CD4-positive, alpha-beta T cell treated with Interleukin-17A for 4 hours (primary cell): ENCODE results near the gene ATP10B.

ENCODE experiments used
- DNase-seq: peaks from one replicate; pipeline ENCODE4 v3.0.0-alpha.2; 2020; ENCODE audit warnings: mixed read lengths

The ATP10B gene

DNA sequence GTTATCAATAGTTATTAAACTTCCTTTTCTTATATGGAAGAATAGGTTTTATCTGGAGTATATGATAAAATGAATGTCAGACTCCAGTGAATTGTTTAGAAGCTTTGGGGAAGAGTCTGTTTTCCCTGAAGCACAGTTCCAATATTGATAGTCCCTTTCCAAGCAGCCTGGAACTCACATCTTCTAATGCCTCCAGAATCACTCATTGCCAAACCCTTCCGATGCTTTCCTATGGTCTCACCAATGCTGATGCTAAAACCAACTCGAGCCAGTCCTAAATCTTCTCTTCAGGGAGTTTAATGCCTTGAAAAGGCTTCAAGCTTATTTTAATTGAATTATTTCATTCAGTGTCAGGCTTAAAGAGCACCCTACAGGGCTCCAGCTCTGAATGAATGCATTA, 309.2 kb downstream of the ATP10B start:
- no peak for DNase-seq

DNA sequence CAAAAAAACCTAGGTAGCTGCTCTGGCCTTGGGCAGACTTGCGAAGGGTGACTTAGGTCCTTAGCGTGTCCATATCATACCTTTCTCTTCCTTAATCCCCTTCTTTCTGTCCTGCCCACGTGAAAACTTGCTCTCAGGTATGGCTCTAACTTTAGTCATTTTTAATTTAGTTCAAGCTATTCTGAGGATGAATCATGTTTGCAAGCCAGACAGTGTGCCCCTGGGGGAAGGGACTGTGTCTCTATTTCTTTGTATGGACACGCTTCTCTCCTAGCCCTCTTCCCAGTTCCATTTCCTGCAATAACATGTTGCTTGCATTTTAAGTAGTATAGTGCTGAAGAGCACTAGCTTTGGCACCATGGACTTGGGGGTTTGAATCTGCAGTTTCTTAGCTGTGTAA, 309.7 kb downstream of the ATP10B start:
- no peak for DNase-seq

DNA sequence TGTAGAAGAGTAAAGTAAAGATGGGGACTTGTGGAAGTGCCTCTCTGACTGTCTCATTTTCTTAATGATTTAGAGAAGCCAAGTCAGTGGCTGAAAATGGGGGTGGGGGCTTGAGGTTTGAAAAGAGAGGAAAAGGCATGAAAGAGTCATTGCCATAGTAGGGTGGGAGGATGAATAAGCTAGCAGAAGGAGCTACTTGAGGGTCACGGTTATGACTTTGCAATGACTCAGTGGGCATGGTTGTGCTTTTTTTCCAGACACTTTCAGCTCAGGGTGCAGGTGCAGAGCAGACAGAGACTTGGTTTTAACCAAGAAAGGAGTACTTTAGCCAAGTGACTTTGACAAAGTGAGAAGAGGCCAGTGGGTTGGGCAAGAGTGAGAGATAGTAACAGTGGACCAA, 312.6 kb downstream of the ATP10B start:
- DNase-seq: no peak

DNA sequence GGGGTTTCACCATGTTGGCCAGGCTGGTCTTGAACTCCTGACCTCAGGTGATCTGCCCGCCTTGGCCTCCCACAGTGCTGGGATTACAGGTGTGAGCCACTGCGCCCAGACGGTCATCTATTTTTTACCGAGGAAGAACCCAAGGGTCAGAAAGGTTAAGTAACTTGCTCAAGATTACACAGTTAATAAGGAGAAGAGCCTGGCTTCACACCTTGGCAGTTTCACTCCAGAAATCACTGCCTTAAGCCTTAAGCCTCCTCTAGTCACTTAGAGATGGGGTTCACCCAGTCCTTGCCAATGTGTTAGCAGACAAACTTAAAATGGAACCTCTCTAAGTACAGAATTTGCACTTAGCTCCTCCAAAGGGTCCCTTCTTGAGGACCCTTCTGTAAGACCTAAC, 314.1 kb downstream of the ATP10B start:
- DNase-seq: no peak

DNA sequence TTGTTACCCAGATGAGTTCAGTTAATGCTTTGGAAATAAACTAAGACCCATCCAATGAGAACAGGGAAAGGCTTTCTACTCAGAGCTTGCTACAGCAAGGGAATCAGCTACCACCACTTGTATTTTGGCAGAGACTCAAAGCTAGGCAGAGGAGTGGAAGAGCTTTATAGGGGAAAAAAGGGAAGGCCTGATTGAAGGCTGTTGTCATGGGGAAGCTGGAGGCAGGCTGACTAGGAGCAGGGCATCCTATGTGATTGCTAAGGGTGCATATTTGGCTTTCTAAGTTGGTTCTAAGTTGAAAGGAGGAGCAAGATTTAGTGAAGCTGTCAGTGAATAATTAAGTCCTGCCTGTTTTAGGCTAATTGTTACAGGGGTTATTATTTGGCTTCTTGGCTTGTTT, 314.9 kb downstream of the ATP10B start:
- no peak for DNase-seq

DNA sequence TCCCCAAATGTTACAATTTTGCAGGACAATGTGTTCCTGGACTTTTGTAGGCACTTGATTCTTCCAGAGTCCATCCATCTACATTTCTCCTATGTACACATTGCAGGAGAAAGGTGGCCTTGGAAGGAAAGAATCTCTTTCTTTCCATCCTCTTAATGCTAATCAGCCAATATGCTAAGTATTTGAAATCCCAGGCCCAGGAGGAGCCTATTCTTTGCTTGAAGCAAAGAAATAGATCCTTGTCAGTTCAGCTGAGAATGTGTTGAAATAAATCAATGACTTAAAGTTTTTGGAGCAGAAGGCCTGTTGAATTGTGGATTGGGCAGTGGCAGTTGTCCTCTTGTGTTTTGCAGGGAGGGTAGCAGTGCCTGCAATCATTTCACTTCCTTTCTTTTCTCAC, 317.1 kb downstream of the ATP10B start:
- DNase-seq: no peak

DNA sequence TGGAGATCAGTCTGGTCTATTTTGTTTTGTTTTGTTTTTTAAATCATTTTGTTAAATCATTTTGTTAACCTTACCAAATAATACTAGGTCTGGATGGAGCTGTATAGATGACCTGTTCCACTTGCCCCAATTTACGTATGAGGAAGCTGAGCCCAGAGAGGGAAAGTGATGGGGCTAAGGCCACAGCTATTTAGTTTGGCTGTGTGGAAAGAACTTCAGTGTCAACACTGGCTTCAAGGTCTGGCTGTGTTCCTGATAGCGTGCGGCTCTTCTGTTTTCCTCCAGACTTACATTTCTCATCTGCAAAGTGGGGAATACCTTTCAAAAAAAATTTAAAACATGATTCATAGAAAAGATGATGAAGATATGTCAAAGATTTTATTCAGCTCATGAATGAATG, 317.9 kb downstream of the ATP10B start:
- no peak for DNase-seq

DNA sequence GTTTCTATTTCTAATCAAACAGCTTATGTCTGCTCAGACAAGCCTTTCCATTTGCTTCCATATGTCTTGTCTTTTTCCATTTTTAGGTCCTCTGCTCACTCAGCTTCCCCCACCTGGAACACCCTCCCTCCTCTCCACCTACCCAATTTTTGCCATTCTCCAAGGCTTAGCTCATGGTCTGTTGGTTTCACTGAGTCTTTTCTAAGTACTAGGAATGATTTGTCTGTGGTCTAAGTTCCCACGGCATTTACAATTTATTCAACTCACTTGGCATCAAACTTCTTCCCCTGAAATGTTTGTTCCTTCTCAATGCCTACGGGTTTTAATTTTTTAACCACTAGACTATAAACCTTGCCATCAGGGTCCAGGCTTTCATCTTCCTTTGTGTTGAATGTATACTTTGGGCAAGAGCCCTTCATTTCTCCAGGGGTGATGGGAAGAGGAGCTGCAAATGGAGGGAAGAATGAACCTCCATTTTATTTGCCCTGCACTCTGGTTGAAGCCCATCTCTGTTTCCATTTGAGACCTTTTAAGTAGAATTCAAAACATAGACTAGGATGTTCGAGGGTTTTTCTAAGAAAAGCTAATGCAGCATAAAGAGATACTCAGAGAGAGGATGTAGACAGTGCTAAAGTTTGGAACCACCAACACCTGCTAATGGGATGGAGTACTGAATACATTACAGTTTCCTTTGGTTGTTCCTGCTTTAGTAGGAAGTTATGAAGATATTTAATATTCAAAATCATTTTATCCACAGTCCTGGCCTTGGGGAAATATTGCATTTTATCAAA, 326.3 kb downstream of the ATP10B start:
- no peak for DNase-seq

DNA sequence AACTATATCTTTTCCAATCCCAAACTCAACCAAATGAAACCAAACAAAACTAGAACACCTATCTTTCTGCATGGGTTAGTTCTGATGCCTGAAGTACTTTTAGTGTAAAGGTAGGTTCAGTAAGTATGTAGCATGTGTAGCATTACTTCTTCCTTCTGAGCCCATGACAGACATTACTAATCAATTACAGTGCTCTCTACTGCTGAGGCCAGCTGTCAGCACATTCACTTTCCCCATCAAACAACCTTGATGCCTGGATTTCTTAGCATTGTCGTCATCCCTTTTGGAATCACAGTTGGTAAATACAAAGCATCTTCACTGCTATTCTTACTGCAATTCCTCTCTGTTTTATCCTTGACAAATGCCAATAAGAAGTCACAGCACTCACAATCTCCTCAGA, 327.2 kb downstream of the ATP10B start:
- no peak for DNase-seq

DNA sequence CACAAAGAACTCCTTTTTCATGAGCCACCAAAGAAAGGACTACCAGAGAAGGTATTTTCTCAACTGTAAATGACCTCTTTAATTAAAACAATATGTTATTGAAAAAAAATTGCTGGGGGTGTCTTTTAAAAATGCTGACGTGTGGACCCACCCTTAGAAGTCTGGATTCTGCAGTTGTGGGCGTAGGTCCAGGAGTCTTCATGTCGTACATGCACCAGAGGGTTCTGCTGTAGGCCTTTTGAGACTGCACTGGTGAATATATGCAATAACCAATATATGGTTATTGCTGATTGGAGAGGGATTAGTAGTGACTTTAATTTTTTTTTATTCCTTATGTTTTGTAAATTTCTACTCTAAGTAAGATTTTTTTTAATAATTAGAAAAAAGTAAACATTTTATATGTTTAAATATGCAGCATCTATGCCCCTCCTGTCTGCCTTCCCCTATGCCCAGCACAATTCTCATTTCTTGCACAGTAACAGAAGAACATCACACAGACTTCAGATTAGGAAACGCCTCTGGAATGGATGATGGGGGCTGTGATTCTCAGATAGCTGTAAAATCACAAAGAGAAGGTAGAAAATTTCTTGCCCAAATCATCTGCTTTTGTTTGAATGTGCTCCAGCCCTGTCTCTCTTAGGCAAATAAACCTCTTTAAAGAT, 328.4 kb downstream of the ATP10B start:
- no peak for DNase-seq

DNA sequence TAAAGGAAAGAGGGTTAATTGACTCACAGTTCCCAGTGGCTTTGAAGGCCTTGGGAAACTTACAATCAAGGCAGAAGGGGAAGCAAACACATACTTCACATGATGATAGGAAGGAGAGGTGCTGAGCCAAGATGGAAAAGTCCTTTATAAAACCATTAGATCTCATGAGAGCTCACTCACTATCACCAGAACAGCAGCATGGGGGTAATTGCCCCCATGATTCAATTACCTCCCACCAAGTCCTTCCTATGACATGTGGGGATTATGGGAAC, 330.7 kb downstream of the ATP10B start:
- DNase-seq: no peak

DNA sequence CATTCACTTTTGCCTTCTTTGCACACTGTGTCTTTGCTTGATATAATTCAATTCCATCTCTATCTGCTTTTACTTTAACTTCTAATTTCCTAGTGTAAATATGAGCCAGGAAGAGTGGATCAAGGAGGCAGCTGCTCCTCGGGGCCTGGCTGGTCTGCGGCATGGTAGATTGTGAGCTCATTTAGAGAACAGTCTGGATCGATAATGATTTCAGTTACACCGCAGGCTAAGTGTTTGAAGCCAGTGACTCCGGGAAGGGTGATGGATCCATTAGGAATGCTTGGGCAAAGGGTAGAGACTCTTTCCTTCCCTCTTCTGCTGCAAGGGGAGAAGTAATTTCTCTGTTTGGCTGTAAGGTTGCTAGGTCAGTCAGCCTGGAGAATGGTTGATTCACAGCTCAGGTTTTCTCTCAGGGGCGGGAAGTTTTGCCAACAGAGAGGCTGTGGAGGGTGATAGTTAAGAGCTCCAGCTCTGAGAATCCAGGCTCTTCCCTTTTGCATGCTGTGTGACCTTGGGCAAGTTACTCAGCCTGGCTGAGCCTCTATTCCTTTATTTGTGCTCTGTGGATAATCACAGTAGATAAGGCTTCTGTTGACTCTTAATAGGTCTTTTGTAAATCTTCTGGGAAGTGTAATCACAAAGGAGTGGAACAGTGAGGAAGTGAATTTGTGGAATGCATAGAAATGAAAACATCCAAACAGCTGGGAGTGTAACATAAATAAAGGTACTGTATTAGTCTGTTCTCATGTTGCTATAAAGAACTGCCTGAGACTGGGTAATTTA, 331.2 kb downstream of the ATP10B start:
- no peak for DNase-seq

DNA sequence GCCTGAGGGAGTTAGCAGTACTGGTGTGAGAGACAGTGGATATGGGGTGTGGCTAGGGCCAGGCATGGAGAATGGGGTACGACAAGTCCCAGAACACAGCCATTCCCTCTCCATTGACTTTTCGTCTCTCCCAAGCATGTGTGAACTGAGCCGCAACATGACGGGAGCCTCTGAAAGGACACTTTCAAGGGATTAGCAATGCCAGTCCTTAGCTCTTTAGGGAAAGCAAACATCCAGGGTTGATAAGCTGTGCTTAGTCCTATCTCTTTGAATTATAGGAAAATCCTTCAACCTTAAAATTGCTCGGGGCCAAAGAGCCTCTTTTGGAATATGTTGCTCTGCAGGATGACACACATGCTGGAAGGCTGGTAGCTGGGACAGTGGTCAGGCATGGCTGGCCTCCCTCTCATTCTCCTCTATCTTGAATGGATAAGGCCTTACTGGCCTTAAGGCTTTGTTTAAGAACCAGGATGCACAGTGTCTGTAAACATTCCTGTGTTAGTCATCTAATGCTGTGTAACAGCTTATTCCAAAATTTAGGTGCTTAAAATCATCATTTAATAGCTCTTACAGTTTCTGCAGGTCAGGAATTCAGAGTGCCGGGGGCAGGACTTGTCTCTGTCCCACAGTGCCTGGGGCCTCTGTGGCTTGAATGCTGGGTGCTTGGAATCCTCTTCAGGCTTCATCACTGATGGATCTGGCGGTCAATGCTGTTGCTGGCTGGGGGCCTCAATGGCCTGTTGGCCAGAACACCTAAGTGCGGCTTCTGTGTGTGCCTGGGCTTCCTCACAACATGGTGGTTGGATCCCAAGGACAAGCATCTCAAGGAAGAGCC, 335.1 kb downstream of the ATP10B start:
- no peak for DNase-seq

DNA sequence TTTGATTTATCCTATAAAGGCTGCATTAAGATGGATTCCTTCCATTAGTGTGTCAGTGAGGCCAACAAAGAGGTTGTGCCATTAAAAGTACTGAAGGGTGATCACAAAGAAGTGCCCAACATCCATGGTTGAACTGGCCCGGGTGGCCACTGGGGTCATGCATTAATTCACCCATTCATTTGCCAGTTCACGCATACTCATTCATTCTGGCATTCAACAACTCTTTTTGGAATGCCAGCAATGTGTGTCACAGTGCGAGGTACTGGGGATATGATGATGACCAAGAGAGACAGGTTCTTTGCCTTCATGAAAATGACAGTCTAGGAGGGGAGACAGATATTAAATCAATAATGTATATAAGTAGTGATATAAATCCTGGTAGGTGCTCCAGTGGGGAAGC, 337.1 kb downstream of the ATP10B start:
- no peak for DNase-seq

DNA sequence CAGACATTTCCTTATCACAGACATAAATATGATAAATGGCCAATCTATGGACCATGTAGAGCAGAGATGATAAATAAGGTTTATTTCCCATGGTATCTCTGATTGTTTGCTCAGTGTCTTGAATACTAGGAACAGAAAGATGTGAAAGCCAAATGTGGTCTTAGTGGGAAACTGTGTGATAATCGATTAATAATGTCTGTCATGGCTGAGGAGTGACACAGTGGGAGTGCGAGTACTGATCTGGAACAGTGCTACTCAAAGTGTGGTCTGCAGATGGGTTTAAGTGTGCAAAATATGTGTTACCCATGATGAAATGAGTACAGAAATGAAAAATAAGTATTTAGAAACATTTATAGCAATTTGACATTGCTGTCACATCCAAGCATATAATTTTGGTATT, 337.8 kb downstream of the ATP10B start:
- no peak for DNase-seq

DNA sequence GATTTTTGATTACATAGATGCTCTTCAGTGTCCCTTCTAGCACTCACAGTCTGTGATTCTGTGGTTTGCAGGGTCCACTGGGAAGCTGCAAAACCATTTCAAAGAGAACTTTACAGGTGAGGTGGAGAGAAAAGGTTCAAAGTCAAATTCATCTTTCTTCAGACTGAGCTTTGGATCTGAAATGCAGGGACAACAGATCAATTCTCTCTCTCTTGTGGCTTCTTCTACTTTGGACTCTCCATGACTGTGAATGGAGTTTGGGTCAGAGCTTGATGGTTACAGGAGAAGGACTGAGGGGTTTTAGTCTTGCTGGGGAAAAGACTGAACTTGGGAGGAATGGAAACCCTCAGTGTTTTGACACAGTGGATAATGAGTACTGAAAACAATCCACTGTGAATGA, 338.5 kb downstream of the ATP10B start:
- DNase-seq: no peak
